Ecto neural progenitor cell (in vitro differentiated cells): ENCODE measurements around the gene HERC6.
"Not testable (repeated sequence)": the region's sequence is repeated elsewhere in the genome, so short reads cannot be mapped to it uniquely, and the experiment has no call there.

ENCODE experiments used
- DNase-seq: peaks from one replicate; pipeline ENCODE4 v3.0.0-alpha.2; 2018; ENCODE audit warnings: low spot score

Gene HERC6

DNA sequence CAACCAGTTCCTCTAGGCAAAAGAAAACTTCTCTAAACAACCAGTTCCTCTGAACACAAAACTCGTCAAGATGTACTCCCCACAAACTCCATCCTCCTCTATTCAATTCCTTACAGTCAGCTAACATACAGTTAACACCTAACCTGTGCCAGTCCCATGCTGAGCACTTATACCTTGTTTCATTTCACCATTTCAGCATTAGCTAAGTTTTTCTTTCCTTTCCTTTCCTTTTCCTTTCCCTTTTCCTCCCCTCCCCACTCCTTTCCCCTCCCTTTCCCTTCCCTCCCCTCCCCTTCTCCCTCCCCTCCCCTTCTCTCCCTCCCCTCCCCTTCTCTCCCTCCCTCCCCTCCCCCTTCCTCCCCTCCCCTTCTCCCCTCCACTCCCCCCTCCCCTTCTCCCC lies 13.1 kb downstream of the HERC6 start:
- no peak for DNase-seq

DNA sequence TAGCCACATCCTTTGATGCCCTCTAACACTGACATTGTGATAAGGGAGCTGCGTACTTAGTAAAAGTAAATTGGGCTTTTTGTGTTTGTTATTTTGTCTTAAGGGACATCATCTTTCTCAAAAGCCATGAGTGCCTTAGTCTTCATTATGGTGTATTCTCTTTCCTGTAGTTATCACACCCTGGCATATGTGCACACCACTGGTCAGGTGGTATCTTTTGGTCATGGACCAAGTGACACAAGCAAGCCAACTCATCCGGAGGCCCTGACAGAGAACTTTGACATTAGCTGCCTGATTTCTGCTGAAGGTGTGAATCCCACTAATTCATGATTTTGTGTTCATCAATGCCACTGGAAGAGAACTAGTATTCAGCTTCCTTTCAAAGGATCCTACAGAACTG lies 18.0 kb downstream of the HERC6 start:
- no peak for DNase-seq

DNA sequence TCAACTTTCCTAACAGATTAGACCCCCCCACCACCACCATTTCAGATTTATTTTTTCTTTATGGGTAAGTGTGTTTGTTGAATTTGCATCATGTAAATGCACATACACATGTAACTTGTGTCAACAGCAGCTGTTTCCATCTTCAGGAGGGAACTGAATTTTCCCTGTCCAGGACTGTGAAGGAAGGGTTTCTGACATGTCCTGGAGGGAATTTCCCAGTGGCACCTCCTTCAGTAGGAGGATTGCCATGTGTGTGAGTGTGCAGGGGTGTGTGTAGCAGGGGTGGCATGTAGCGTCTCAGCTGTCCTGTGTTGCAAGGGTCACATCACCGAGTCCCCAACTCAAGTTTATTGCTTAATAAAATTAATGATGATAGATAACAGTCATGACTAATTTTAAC lies 19.7 kb downstream of the HERC6 start:
- no peak for DNase-seq

DNA sequence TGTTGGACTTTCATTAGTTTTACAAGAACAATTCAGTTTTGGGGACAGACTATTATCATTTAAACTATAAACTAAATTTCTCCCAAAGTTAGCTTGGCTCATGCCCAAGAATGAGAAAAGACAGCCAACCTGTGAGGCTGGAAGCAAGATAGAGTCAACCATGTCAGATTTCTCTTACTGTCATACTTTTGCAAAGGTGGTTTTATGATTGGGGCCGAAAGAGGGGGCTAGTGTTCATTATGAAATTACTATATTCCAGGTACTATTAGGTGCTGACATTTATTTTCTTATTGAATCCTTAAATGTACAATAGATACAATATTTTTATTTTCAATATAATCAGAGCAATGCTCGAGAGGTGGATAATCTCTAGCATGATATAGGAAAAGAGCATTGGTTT lies 30.6 kb downstream of the HERC6 start:
- no peak for DNase-seq

DNA sequence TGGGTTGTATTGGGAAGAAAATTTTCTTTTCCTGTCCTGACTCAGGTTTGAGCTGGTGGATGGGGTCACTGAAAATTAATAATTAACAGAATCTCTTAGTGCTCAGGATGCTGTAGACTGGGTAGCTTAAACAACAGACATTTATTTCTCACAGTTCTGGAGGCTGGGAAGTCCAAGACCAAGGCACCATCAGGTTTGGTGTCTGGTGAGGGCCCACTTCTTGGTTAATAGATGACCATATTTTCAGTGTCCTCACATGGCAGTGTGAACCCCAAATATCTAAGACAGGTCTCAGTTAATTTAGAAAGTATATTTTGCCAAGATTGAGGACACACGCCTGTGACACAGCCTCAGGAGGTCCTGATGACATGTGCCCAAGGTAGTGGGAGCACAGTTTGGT lies 31.1 kb downstream of the HERC6 start:
- DNase-seq = no peak

DNA sequence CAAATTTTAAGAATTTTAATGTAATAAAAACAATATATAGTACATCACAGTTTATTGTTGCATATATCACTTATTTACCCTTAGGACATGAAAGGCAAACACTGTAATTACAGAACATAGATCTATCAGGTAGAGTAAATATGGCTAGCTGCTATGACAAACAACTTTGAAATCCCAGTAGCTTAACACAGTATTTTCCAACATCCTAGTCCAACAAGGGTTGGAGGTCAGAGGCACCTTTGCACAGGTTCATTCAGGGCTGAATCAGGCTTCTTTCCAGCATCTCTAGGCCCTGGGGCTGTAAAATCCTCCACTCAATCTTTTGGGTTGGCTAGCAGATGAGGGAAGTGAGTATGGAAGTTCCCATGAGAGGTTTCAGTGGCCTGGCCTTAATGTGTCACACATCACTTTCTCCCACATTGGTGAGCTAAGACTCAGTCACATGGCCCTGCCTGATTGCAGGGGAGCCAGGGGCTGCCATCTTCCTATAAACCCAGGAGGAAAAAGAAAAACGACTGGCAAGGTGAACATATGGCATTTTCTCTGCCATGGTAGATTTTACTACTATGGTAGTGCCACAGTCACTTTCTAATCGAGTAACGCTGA lies 32.9 kb downstream of the HERC6 start:
- DNase-seq = no peak

DNA sequence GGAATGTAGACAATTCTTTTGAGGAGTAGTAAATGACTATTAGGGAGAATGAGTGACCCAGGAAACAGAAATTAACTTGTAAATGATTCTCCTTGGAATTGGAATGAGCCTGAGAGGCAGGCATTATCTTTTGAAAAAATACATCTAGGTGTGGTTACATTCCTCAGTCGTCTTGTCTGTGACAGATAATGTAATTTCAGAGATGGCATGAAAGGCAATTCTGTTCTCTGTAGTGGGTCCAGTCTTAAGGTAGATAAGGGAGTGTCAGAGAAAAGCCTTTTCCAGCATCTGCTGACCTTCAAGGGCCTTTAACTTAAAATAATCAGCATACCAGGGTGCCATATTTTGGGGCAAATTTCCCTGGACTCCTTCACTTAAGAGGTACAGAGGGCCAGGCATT lies 35.1 kb downstream of the HERC6 start:
- DNase-seq = no peak

DNA sequence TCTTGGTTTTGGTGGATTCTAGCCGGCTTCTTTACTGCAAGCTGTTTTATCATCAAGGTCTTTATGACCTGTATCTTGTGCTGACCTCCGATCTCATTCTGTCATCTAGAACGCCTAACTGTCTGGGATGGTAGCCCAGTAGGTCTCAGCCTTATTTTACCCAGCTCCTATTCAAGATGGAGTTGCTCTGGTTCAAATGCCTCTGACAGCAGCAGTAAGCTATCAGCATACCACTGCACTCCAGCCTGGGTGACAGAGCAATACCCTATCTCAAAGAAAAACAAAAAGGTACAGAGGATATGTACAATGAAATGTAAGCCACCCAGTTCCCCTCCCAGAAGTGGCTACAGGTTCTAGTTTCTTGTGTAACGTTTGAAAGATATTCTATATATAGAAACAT lies 36.1 kb downstream of the HERC6 start:
- no peak for DNase-seq

DNA sequence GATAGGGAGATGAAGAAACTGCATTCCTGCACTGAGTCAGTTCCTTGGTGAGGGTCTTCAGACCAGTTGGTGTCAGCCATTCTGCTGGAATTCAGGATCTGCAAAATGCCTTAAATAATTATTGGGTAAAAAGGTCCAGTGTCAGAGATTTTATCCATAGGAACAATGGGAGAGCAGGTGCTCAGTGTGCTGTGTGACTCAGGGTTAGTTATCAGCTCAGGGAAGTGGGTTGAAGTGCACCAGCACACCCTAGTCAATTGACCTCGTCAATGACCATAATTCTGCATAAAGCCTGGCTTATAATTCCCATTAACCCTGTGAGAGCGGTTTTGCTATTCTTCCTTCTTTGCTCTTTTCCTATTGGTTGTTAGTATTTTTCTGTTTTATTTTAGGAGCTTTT lies 37.3 kb downstream of the HERC6 start:
- DNase-seq = no peak

DNA sequence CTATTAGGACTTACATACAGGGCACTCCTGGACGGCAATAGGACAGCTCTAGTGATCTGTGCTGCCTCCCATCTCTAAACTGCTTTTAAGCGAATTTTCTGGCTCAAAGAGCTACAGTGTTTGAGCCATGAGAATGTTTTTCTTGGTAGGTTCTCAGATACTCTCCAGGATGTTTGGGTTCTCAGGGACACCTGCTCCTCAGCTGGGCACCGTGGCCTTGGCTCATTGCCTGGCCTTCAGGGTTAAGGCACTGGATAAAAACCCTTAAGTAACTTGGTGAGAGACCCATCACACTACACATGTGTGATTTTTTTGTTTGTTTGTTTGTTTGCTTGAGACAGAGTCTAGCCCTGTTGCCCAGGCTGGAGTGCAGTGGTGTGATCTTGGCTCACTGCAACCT lies 39.8 kb downstream of the HERC6 start:
- DNase-seq = no peak

DNA sequence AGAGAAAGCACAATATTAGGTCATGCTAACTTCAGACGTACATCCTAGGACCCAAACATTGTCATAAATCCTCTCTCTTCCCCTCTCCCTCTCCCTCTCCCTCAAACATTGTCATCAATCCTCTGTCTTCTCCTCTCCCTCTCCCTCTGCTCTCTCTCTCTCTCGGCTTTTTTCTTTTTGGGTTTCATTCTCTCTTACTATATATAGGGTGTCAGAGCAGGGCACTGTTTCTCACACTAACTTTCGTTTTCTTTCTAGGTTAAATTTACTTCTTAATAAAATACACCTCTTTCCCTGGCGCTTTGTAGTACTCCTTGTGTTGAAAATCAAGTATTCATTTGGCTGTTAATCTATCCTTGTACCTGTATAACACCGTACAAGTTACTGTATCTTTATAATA lies 41.2 kb downstream of the HERC6 start:
- no peak for DNase-seq

DNA sequence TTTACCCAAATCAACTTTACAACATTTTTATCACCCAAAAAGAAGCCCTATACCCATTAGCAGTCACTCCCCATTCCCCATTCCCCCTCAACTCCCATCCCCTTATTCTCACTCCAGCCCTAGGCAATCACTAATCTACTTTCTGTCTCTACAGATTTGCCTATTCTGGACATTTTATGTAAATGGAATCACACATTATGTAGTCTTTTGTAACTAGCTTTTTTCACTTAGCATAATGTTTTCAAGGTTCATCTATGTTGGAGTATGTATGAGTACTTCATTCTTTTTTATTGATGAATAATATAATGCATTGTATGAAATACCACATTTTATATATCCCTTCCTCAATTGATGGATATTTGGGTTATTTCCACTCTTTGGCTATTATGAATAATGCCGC lies 42.2 kb downstream of the HERC6 start:
- no peak for DNase-seq

DNA sequence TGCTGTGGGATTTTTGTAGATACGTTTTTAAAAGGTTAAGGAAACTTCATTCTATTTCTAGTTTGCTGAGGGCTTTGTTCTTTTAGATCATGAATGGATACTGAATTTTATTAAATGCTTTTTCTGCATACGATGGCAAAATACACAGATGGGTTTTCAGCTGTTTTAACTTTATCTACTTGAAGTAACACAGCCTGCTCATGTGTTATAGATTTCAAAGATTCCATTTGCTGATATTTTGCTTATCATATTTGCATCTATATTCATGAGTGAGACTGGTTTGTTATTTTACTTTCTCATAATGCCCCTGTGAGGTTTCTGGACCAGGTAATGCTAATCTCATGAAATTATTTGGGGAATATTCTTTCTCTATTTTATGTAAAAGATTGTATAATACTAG lies 43.8 kb downstream of the HERC6 start:
- no peak for DNase-seq

DNA sequence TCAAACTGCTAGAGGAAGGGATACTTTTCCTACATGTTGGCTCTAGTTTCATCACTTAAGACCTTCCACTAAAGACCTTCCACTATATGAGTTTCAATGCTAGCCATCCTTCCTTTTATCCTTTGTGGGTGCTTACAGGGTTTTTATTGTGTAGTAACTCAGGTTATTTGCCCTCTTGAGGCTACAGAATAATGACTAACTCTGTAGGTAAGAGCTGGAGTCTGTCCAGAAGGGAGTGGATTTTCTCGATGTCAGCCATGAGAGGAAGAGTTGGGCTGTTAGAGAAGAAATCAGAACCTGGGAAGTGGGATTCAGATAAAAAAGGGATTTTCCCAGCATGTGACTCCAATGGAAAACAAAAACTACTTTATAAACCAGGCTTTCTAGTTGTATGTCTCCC lies 50.7 kb downstream of the HERC6 start:
- DNase-seq = no peak

DNA sequence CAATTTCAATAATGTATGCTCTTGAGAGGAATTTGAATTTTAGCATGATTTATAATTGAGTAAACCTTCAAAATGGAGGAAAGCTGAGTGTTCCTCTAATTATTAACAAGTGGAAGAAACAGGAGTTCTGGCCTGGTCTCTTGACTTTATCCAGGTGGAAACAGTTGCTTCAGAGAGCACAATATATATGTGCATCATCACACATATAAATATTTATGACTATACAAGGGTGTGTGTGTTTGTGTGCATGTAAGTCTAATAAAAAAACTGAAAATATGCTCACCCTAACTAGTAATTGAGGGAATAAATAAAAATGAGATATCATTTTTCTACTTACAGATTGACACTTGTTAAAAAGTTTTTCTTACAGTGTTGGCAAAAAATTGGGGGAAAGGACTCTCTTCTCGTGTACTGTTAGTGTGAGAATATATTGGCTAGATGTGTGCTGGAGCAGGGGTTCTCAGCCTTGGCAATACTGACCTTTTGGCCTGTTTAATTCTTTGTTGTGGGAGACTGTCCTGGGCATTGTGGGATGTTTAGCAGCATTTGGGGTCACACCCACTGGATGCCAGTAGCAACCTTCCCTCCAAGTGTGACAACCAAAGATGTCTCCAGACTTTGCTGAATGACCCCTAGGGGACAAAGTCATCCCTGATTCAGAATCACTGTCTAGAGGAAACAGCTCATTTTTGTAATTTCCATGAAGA lies 57.5 kb downstream of the HERC6 start:
- no peak for DNase-seq

DNA sequence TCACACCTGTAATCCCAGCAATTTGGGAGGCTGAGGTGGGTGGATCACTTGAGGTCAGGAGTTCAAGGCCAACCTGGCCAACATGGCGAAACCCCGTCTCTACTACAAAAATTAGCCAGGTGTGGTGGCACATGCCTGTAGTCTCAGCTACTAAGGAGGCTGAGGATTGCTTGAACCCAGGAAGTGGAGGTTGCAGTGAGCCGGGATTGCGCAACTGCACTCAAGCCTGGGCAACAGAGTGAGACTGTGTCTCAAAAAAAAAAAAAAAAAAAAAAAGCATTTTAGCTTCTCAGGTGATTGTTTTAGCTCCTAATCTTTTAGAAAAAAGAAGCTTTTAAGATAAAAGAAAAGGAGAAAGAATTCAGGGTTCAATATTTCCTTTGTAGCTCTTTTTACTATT lies 59.2 kb downstream of the HERC6 start:
- DNase-seq = not testable (repeated sequence)

DNA sequence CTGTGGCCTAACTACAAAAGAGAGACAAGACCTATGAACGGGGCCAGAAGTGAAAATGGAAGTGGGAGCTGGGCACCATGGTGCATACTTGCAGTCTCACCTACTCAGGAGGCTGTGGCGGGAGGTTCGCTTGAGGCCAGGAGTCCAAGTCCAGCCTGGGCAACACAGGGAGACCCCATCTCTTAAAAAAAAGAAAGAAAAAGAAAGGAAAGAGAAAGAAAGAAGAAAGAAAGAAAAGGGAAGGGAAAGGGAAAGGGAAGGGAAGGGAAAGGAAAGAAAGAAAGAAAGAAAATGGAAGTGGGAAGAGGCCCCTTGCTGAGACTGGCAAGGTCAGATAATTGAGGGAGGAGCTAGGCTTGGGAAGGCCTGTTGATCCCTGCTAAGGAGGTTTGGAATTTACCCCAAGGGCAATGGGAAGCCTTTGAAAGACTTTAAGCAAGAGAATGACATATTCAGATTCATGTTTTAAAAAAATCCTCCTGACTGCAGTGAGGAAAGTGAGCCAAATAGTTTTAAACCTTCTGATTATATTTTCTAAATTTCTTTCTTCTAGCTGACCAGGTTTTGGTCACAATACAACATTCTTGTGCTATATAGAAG lies 60.6 kb downstream of the HERC6 start:
- no peak for DNase-seq

DNA sequence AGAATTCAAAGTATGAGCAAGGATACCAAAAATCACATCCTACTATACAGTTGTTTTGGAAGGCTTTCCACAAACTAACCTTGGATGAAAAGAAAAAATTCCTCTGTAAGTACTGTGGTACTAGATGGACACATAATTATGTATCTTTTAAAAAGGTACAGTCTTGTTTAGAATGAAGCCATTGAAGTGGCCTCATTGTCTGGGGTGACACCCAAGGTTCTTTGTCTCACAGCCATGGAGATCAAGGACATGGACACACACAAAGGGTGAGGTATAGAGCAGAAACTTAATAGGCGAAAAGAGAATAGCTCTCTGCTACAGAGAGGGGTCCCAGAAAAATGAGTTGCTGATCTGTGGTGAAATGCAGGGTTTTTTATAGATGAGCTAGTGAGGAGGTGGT lies 61.5 kb downstream of the HERC6 start:
- DNase-seq = no peak

DNA sequence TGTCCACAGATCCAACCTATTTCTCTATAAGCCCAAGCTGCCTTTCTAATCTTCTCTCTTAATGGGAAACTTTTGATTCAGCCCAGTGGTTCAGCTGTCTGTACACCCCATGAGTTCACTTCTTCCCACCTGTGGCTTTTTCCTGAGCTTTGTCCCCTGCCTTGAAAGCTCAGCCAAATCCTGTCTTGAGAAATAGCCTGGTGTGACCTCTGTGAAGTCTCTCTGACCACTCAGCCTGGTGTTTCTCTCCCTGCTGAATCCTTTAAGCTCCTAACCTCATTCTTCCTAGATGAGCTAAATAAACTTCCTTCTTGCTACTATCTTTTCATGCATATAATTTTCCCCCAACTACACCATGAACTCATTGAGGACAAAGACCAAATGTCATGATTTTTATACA lies 63.0 kb downstream of the HERC6 start:
- DNase-seq = no peak

DNA sequence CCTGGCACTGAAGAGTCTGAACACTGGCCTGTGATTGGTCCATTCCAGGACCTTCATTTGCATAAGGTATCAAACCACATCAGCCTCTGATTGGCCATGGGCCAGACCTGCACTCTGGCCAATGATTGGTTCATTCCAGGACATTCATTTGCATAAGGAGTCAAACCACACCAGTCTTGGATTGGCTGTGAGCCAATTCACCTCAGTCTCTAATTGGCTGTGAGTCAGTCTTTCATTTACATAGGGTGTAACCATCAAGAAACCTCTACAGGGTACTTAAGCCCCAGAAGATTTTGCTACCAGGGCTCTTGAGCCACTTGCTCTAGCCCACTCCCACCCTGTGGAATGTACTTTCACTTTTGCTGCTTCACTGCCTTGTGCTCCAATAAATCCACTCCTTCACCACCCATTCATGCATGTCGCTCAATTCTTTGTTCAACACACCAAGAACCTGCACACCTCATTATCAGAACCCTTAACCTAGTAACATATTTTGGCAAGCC lies 64.1 kb downstream of the HERC6 start:
- no peak for DNase-seq

DNA sequence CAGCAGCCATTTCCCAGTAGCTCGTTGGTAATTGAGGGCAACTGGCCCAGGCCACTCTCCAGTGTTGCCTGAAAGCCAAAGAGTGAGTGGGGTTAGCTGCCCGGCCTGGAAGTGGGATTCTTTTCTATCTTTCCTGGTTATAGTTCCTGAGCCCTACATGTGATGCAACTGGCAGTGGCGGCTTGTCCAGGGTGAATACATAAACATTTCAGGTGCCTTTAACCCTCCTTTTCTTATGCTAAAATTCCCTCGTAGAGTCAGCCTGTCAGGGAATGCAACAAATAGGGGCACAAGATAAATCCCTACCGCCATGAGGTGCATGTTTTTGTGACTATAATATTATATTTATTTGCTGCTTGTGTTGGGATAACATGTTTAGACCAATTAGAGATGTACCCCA lies 64.8 kb downstream of the HERC6 start:
- DNase-seq = no peak

DNA sequence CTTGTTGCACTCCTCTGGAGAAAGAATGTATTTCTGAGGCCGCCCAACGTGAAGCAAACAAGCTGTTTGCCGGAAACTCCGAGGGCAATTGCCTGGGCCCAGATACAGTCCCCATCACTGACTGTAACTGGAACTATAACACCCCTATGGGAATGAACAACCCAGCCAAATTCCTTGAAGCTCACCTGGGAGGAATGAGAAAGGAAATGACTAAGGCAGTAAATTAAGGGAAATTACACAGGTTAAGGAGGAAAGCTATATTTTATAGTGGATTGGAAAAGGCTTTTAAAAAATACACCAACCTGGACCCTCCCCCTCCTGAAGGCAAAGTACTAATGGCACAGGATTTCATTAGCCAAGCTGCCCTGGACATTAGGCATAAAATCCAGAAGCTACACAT lies 66.6 kb downstream of the HERC6 start:
- no peak for DNase-seq

DNA sequence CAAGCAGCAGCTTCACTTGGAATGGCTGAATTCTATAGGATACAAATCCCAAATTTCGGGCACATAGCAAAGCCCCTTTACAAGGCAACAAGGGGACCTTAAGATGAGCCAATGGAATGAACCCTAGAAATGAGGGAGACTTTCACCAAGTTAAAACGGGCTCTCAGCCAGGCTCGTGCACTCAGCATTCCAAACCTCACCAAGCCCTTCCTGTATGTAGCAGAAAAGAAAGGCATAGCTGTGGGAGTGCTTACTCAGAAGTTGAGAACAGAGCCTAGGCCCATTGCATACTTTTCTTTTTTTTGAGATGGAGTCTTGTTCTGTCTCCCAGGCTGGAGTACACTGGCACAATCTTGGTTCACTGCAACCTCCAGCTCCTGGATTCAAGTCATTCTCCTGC lies 67.5 kb downstream of the HERC6 start:
- no peak for DNase-seq
